GM18517 (cell line): ENCODE measurements around the gene PRELID3B.
"Not testable (repeated sequence)": the region's sequence is repeated elsewhere in the genome, so short reads cannot be mapped to it uniquely, and the experiment has no call there.

Source experiments
- ATAC-seq: cut with Tn5 transposase; IDR thresholded peaks from one replicate; pipeline ENCODE4 v1.9.1; 2021; ENCODE audit warnings: mild to moderate bottlenecking, moderate library complexity; ENCODE audit not compliant: unreplicated experiment

The PRELID3B gene

GRCh38 chr20:59027741-59028320, 14.8 kb downstream of the PRELID3B start:
- no peak for ATAC-seq

- no peak for ATAC-seq
Observed at GRCh38 chr20:59026904-59027740, 15.5 kb downstream of the PRELID3B start.

- ATAC-seq = no peak
Observed at GRCh38 chr20:59025511-59025910, 17.1 kb downstream of the PRELID3B start.

- no peak for ATAC-seq
Observed at GRCh38 chr20:59025086-59025485, 17.5 kb downstream of the PRELID3B start.

GRCh38 chr20:59024111-59024530, 18.5 kb downstream of the PRELID3B start:
- no peak for ATAC-seq

- ATAC-seq = no peak
Observed at GRCh38 chr20:59023616-59024015, 19.0 kb downstream of the PRELID3B start.

- ATAC-seq = no peak
Observed at GRCh38 chr20:59022754-59023153, 19.8 kb downstream of the PRELID3B start.

- no peak for ATAC-seq
Observed at GRCh38 chr20:59020938-59021551, 21.5 kb downstream of the PRELID3B start.

GRCh38 chr20:59019217-59019616, 23.4 kb downstream of the PRELID3B start, which contains the start of gene TUBB1:
TSS of gene TUBB1 (plus strand) at chr20:59019429. CDS start at chr20:59019523, 94 bp downstream.
- no peak for ATAC-seq

- no peak for ATAC-seq
Observed at GRCh38 chr20:59018817-59019216, 23.8 kb downstream of the PRELID3B start.

- no peak for ATAC-seq
Observed at GRCh38 chr20:59017493-59018231, 24.9 kb downstream of the PRELID3B start.

GRCh38 chr20:59016795-59017492, 25.6 kb downstream of the PRELID3B start:
- ATAC-seq = no peak

- ATAC-seq = no peak
Observed at GRCh38 chr20:59015812-59016711, 26.5 kb downstream of the PRELID3B start.

- no peak for ATAC-seq
Observed at GRCh38 chr20:59015411-59015810, 27.2 kb downstream of the PRELID3B start.

GRCh38 chr20:59014680-59015389, 27.8 kb downstream of the PRELID3B start:
- ATAC-seq = no peak

GRCh38 chr20:59013959-59014608, 28.5 kb downstream of the PRELID3B start:
- ATAC-seq = no peak

- ATAC-seq = no peak
Observed at GRCh38 chr20:59013031-59013951, 29.3 kb downstream of the PRELID3B start.

GRCh38 chr20:59011874-59012157, 30.8 kb downstream of the PRELID3B start:
- not testable (repeated sequence) for ATAC-seq
